Sigmoid colon (tissue), 7 donors: ENCODE results near the gene SCN2A. TPM values are rescaled to one million over a fixed set of nuclear protein-coding genes. Genes with fewer than 3 reads are reported as not detected.

ENCODE experiments used
- DNase-seq: peaks from one replicate; pipeline ENCODE4 v3.0.0-alpha.2; 2019
- H3K27ac ChIP-seq, 4 donors: fragments of 200-600 bp; sonication (generic); one replicate each; pipeline ENCODE4 v1.5.1; 2016 to 2019; ENCODE audit warnings: mild to moderate bottlenecking in 1 of 4
- H3K27me3 ChIP-seq, 3 donors: fragments of 200-600 bp; sonication (generic); one replicate each; pipeline ENCODE4 v1.5.1; 2019; ENCODE audit warnings: mild to moderate bottlenecking in 1 of 3
- H3K36me3 ChIP-seq, 4 donors: fragments of 200-600 bp; sonication (generic); one replicate each; pipeline ENCODE4 v1.5.1; 2016 to 2019
- H3K4me1 ChIP-seq, 4 donors: fragments of 200-600 bp; sonication (generic); one replicate each; pipeline ENCODE4 v1.5.1; 2017 to 2019
- H3K4me3 ChIP-seq, 4 donors: fragments of 200-600 bp; sonication (generic); one replicate each; pipeline ENCODE4 v1.5.1; 2017 to 2019; ENCODE audit warnings: mild to moderate bottlenecking in 2 of 4, moderate library complexity in 1 of 4
- H3K9me3 ChIP-seq, 4 donors: fragments of 200-600 bp in 3 of 4; sonication (generic) in 3 of 4; one replicate each; pipeline versions ENCODE4 v1.5.1 to v1.6.1; 2013 to 2019
- CTCF ChIP-seq, 4 experiments: fragments of 450-650 bp in 3 of 4; fragments of 200-600 bp in 1 of 4; IDR thresholded peaks; one replicate each; pipeline ENCODE4 v1.5.1; 2016 to 2019; ENCODE audit warnings: antibody characterized with exemption in 4 of 4, mild to moderate bottlenecking in 3 of 4, moderate library complexity in 2 of 4
- EP300 ChIP-seq, 4 donors: sonication (generic); formaldehyde crosslinking; IDR thresholded peaks; one replicate each; pipeline ENCODE4 v1.6.1; 2017; ENCODE audit warnings: antibody characterized with exemption in 4 of 4
- POLR2A ChIP-seq, 2 donors: fragments of 450-650 bp; IDR thresholded peaks; one replicate each; pipeline ENCODE4 v1.6.1; 2016; ENCODE audit warnings: antibody characterized with exemption in 2 of 2, mild to moderate bottlenecking in 2 of 2, moderate library complexity in 2 of 2
- POLR2AphosphoS5 ChIP-seq, 4 donors: sonication (generic); formaldehyde crosslinking; IDR thresholded peaks; one replicate each; pipeline ENCODE4 v1.6.1; 2017; ENCODE audit warnings: antibody characterized with exemption in 4 of 4
- WGBS, 2 donors: extraction: QIAGEN DNeasy Blood & Tissue Kit; methylation state at CpG; one replicate each; pipeline ENCODE4 v1.1.7; 2013; 5-methylcytosine and 5-hydroxymethylcytosine counted together
- intact Hi-C: fragments of 100-400 bp; cut with DNase I; formaldehyde crosslinking; loops from one replicate; pipeline ENCODE4 v1.15.1; 2023
- polyA plus RNA-seq, 3 donors: library from polyadenylated mRNA; stranded (reverse); fragments of 200-250 nt; gene quantifications; one replicate each; pipeline ENCODE4 v1.2.3, GENCODE V29; 2013
- total RNA-seq, 4 donors: library from RNA; depleted of rRNA; stranded (reverse); fragments of >200 nt; gene quantifications; one replicate each; pipeline ENCODE4 v1.1.0, GENCODE V29; 2016
- donor health status: healthy with polysubstance abuse.
- donor health status: Bipolar disorder and iron deficiency.
- donor health status: healthy.

SCN2A gene
- total and polyA plus RNA-seq, 7 donors = under 0.01 to 1.1 (median 0.58) TPM; not detected in 1

- intact Hi-C loops = no loop called here
Observed at GRCh38 chr2:165287094-165287778, 48.0 kb downstream of the SCN2A start.

GRCh38 chr2:165289069-165289468, 49.9 kb downstream of the SCN2A start:
- 86 to 93% methylated on average over 2 of the region's 2 CpGs for WGBS, 2 donors
- Histone ChIP-seq H3K4me3 (no peak overlapping the region), H3K4me1 (peaks cover 0 to 3% (median 0%) of the 10 kb centered on the region in 4 donors), H3K27ac (no peak overlapping the region), H3K27me3 (no peaks in the 10 kb centered on the region), H3K9me3 (peaks cover 0 to 2% (median 0%) of the 10 kb centered on the region in 4 donors), H3K36me3 (no peaks in the 10 kb centered on the region)
- TF ChIP-seq POLR2A (IDR thresholded peaks at IDR 0.05) = no peak
- TF ChIP-seq POLR2AphosphoS5 (IDR thresholded peaks at IDR 0.05) = no peak
- no peak for TF ChIP-seq CTCF (IDR thresholded peaks at IDR 0.05)
- intact Hi-C loops = no loop called here
- no peak for DNase-seq

More at GRCh38 chr2:165287094-165287778, 48.0 kb downstream of the SCN2A start:
- no peak overlapping the region for H3K27ac ChIP-seq
- H3K27me3 ChIP-seq = no peaks in the 10 kb centered on the region
- WGBS, 2 donors = 60 to 78% methylated on average over 3 of the region's 3 CpGs
- no peak for DNase-seq
- H3K36me3 ChIP-seq = no peaks in the 10 kb centered on the region
- H3K4me1 ChIP-seq = no peaks in the 10 kb centered on the region
- no peak overlapping the region for H3K4me3 ChIP-seq
- peaks cover 0 to 2% (median 0%) of the 10 kb centered on the region in 4 donors for H3K9me3 ChIP-seq
- TF ChIP-seq EP300 (IDR thresholded peaks at IDR 0.05) = no peak
- TF ChIP-seq POLR2AphosphoS5 (IDR thresholded peaks at IDR 0.05) = no peak
- no peak for TF ChIP-seq CTCF (IDR thresholded peaks at IDR 0.05)
- no peak for TF ChIP-seq POLR2A (IDR thresholded peaks at IDR 0.05)

- no peaks in the 10 kb centered on the region for H3K27me3 ChIP-seq
- H3K4me1 ChIP-seq = peaks cover 0 to 3% (median 0%) of the 10 kb centered on the region in 4 donors
- TF ChIP-seq POLR2AphosphoS5 (IDR thresholded peaks at IDR 0.05) (peak in 2 of 4 donors; percentile 9 to 12), EP300 (IDR thresholded peaks at IDR 0.05) (no peak), CTCF (IDR thresholded peaks at IDR 0.05) (peak in 3 of 4 experiments; percentile 33 to 59 (median 34)), POLR2A (IDR thresholded peaks at IDR 0.05) (no peak)
- peak overlapping the region; percentile 7 to 20 (median 8) for H3K4me3 ChIP-seq
- 20 to 30% methylated on average over 6 of the region's 6 CpGs for WGBS, 2 donors
- no peak for DNase-seq
- no peak overlapping the region for H3K27ac ChIP-seq
- intact Hi-C loops = loop anchor here (2.0 to 10.0 kb wide), 2 partner anchors 301 to 559 kb away; no protein-coding TSS in a partner anchor
- H3K36me3 ChIP-seq = no peaks in the 10 kb centered on the region
- H3K9me3 ChIP-seq = no peaks in the 10 kb centered on the region
Observed at GRCh38 chr2:165293440-165294420, 54.5 kb downstream of the SCN2A start.

GRCh38 chr2:165294912-165295311, 55.7 kb downstream of the SCN2A start:
- intact Hi-C loops = loop anchor here (10.0 kb wide), 1 partner anchor 560 kb away; no protein-coding TSS in a partner anchor
- Histone ChIP-seq H3K27me3 (no peaks in the 10 kb centered on the region), H3K4me1 (peaks cover 0 to 3% (median 0%) of the 10 kb centered on the region in 4 donors), H3K36me3 (no peaks in the 10 kb centered on the region), H3K4me3 (no peak overlapping the region), H3K9me3 (no peaks in the 10 kb centered on the region), H3K27ac (no peak overlapping the region)
- TF ChIP-seq CTCF (IDR thresholded peaks at IDR 0.05) = no peak
- no peak for TF ChIP-seq EP300 (IDR thresholded peaks at IDR 0.05)
- no peak for TF ChIP-seq POLR2A (IDR thresholded peaks at IDR 0.05)
- TF ChIP-seq POLR2AphosphoS5 (IDR thresholded peaks at IDR 0.05) = no peak
- DNase-seq = no peak
- 65 to 68% methylated on average over 5 of the region's 5 CpGs for WGBS, 2 donors
